ES-I3 (cell line): ENCODE measurements around the gene ITPKB.

ENCODE experiments used
- H3K36me3 ChIP-seq: 2 replicates; pipeline ENCODE4 v1.6.1; 2013; ENCODE audit warnings: mild to moderate bottlenecking, low read length, control low read depth, moderate library complexity; ENCODE audit not compliant: insufficient read depth
- H3K4me1 ChIP-seq: 2 replicates; pipeline ENCODE4 v1.6.1; 2013; ENCODE audit warnings: mild to moderate bottlenecking, control low read depth, low read length; ENCODE audit not compliant: insufficient read depth
- H3K9ac ChIP-seq: 2 replicates; pipeline ENCODE4 v1.6.1; 2013; ENCODE audit warnings: low read depth, mild to moderate bottlenecking, low read length, moderate library complexity
- H3K9me3 ChIP-seq: 2 replicates; pipeline ENCODE4 v1.6.1; 2013; ENCODE audit warnings: mild to moderate bottlenecking, low read length, moderate library complexity; ENCODE audit not compliant: control insufficient read depth, insufficient read depth

ITPKB gene

GRCh38 chr1:226658546-226659125 is 80.4 kb downstream of the ITPKB start:
- Histone ChIP-seq H3K9me3 (no peaks in the 10 kb centered on the region), H3K4me1 (peaks cover 59% of the 10 kb centered on the region), H3K9ac (no peak overlapping the region), H3K36me3 (no peaks in the 10 kb centered on the region)

GRCh38 chr1:226657895-226658545 is 81.1 kb downstream of the ITPKB start:
- Histone ChIP-seq H3K36me3 (no peaks in the 10 kb centered on the region), H3K9ac (no peak overlapping the region), H3K9me3 (no peaks in the 10 kb centered on the region), H3K4me1 (peaks cover 62% of the 10 kb centered on the region)

GRCh38 chr1:226656601-226657277 is 82.3 kb downstream of the ITPKB start:
- no peaks in the 10 kb centered on the region for H3K36me3 ChIP-seq
- H3K9ac ChIP-seq = no peak overlapping the region
- peaks cover 49% of the 10 kb centered on the region for H3K4me1 ChIP-seq

GRCh38 chr1:226656201-226656600 is 82.9 kb downstream of the ITPKB start:
- H3K9me3 ChIP-seq = no peaks in the 10 kb centered on the region
- H3K4me1 ChIP-seq = peaks cover 48% of the 10 kb centered on the region
- H3K9ac ChIP-seq = no peak overlapping the region
- H3K36me3 ChIP-seq = no peaks in the 10 kb centered on the region

More at GRCh38 chr1:226656601-226657277, 82.3 kb downstream of the ITPKB start:
- H3K9me3 ChIP-seq = no peaks in the 10 kb centered on the region

- peaks cover 45% of the 10 kb centered on the region for H3K4me1 ChIP-seq
These were observed 83.6 kb downstream of the ITPKB start for GRCh38 chr1:226655251-226656163.

GRCh38 chr1:226654668-226655055 is 84.4 kb downstream of the ITPKB start:
- no peak overlapping the region for H3K9ac ChIP-seq
- peaks cover 43% of the 10 kb centered on the region for H3K4me1 ChIP-seq
- H3K36me3 ChIP-seq = no peaks in the 10 kb centered on the region
- no peaks in the 10 kb centered on the region for H3K9me3 ChIP-seq

More at GRCh38 chr1:226655251-226656163, 83.6 kb downstream of the ITPKB start:
- H3K9ac ChIP-seq = no peak overlapping the region
- no peaks in the 10 kb centered on the region for H3K36me3 ChIP-seq
- H3K9me3 ChIP-seq = no peaks in the 10 kb centered on the region

GRCh38 chr1:226654046-226654667 is 84.9 kb downstream of the ITPKB start:
- Histone ChIP-seq H3K9ac (no peak overlapping the region), H3K4me1 (peaks cover 43% of the 10 kb centered on the region), H3K9me3 (no peaks in the 10 kb centered on the region), H3K36me3 (no peaks in the 10 kb centered on the region)

GRCh38 chr1:226653311-226653921 is 85.7 kb downstream of the ITPKB start:
- Histone ChIP-seq H3K36me3 (no peaks in the 10 kb centered on the region), H3K9me3 (no peaks in the 10 kb centered on the region), H3K4me1 (peaks cover 40% of the 10 kb centered on the region), H3K9ac (no peak overlapping the region)

- Histone ChIP-seq H3K36me3 (no peaks in the 10 kb centered on the region), H3K9ac (no peak overlapping the region), H3K4me1 (peaks cover 33% of the 10 kb centered on the region), H3K9me3 (no peaks in the 10 kb centered on the region)
These were observed 86.5 kb downstream of the ITPKB start for GRCh38 chr1:226652613-226653012.

GRCh38 chr1:226651732-226652105 is 87.4 kb downstream of the ITPKB start:
- Histone ChIP-seq H3K9ac (no peak overlapping the region), H3K9me3 (no peaks in the 10 kb centered on the region), H3K36me3 (no peaks in the 10 kb centered on the region)

GRCh38 chr1:226651041-226651731 is 87.9 kb downstream of the ITPKB start:
- Histone ChIP-seq H3K4me1 (peaks cover 28% of the 10 kb centered on the region), H3K9ac (no peak overlapping the region), H3K36me3 (no peaks in the 10 kb centered on the region), H3K9me3 (no peaks in the 10 kb centered on the region)

More at GRCh38 chr1:226651732-226652105, 87.4 kb downstream of the ITPKB start:
- H3K4me1 ChIP-seq = peaks cover 33% of the 10 kb centered on the region

- H3K9ac ChIP-seq = no peak overlapping the region
- H3K9me3 ChIP-seq = no peaks in the 10 kb centered on the region
- H3K4me1 ChIP-seq = peaks cover 20% of the 10 kb centered on the region
- no peaks in the 10 kb centered on the region for H3K36me3 ChIP-seq
These were observed 88.7 kb downstream of the ITPKB start for GRCh38 chr1:226650236-226650841.

GRCh38 chr1:226649780-226650179 is 89.3 kb downstream of the ITPKB start:
- no peaks in the 10 kb centered on the region for H3K36me3 ChIP-seq
- H3K9ac ChIP-seq = no peak overlapping the region
- H3K4me1 ChIP-seq = peaks cover 15% of the 10 kb centered on the region
- H3K9me3 ChIP-seq = no peaks in the 10 kb centered on the region
